PC-9 (cell line): ENCODE data around the gene ADAMTSL3. TPM values are rescaled to one million over a fixed set of nuclear protein-coding genes. Genes with fewer than 3 reads are reported as not detected.
"Not testable (repeated sequence)": the region's sequence is repeated elsewhere in the genome, so short reads cannot be mapped to it uniquely, and the experiment has no call there.

Experiments
- BruUV-seq: library from RNA; stranded (reverse); fragments of 400-500 nt; replicated peaks from 2 replicates; lab custom pipeline; 2021; lab: Mats Ljungman, UMichigan
- CTCF ChIA-PET: fragments of 300-600 bp; sonication (Branson Sonifier 250); formaldehyde crosslinking; loops from one replicate; lab custom pipeline; 2022; ENCODE audit warnings: antibody characterized with exemption; lab: Charles Lee
- POLR2A ChIA-PET: fragments of 300-600 bp; sonication (Branson Sonifier 250); formaldehyde crosslinking; loops from one replicate; lab custom pipeline; 2022; ENCODE audit warnings: antibody characterized with exemption; ENCODE audit not compliant: unreplicated experiment; lab: Charles Lee
- DNase-seq, 2 experiments: peaks; one replicate each; pipeline versions ENCODE4 v3.0.0 to v3.0.0-alpha.2; 2015 to 2022; ENCODE audit warnings: mixed read lengths in 1 of 2
- H2AFZ ChIP-seq: fragments of 200-600 bp; sonication (generic); 2 replicates; pipeline ENCODE4 v1.8.1; 2017; ENCODE audit warnings: antibody characterized with exemption
- H3F3A ChIP-seq: fragments of 200-600 bp; sonication (generic); 2 replicates; pipeline ENCODE4 v1.8.1; 2017; ENCODE audit warnings: antibody characterized with exemption, mild to moderate bottlenecking, low read depth; ENCODE audit not compliant: insufficient read depth
- H3K27ac ChIP-seq: fragments of 200-600 bp; sonication (generic); 2 replicates; pipeline ENCODE4 v1.6.1; 2016; ENCODE audit warnings: mixed run types
- H3K27me3 ChIP-seq: fragments of 200-600 bp; sonication (generic); 2 replicates; pipeline ENCODE4 v1.6.1; 2016; ENCODE audit warnings: low read depth, mixed run types; ENCODE audit not compliant: insufficient read depth
- H3K36me3 ChIP-seq: fragments of 200-600 bp; sonication (generic); 2 replicates; pipeline ENCODE4 v1.6.1; 2016; ENCODE audit warnings: low read depth, mixed run types
- H3K4me1 ChIP-seq: fragments of 200-600 bp; sonication (generic); replicated peaks from 2 replicates; pipeline ENCODE4 v1.6.1; 2016; ENCODE audit warnings: mixed run types; ENCODE audit not compliant: insufficient read depth
- H3K4me2 ChIP-seq: fragments of 200-600 bp; sonication (generic); 2 replicates; pipeline ENCODE4 v1.6.1; 2017; ENCODE audit warnings: mixed run types
- H3K4me3 ChIP-seq: fragments of 200-600 bp; sonication (generic); 2 replicates; pipeline ENCODE4 v1.6.1; 2016; ENCODE audit warnings: mixed run types
- H3K79me2 ChIP-seq: fragments of 200-600 bp; sonication (generic); 2 replicates; pipeline ENCODE4 v1.6.1; 2017; ENCODE audit warnings: low read depth, mixed run types
- H3K9me2 ChIP-seq: fragments of 200-600 bp; sonication (generic); 2 replicates; pipeline ENCODE4 v1.8.1; 2017; ENCODE audit warnings: mild to moderate bottlenecking; ENCODE audit not compliant: insufficient read depth
- H3K9me3 ChIP-seq: fragments of 200-600 bp; sonication (generic); 2 replicates; pipeline ENCODE4 v1.8.1; 2016; ENCODE audit warnings: low read depth; ENCODE audit not compliant: insufficient read depth
- H4K20me1 ChIP-seq: fragments of 200-600 bp; sonication (generic); 2 replicates; pipeline ENCODE4 v1.8.1; 2017; ENCODE audit not compliant: insufficient read depth
- CTCF ChIP-seq: fragments of 200-600 bp; sonication (generic); conservative IDR thresholded peaks from 2 replicates; pipeline ENCODE4 v1.6.1; 2017; ENCODE audit warnings: mixed run types, antibody characterized with exemption, mild to moderate bottlenecking, moderate library complexity
- EZH2 ChIP-seq: fragments of 200-600 bp; sonication (generic); IDR thresholded peaks from 2 replicates; pipeline ENCODE4 v1.8.0; 2017; ENCODE audit warnings: antibody characterized with exemption, low read depth
- intact Hi-C: fragments of 100-400 bp; cut with micrococcal nuclease; formaldehyde crosslinking; loops from one replicate; pipeline ENCODE4 v1.10.0; 2022; ENCODE audit not compliant: unreplicated experiment
- total RNA-seq: library from RNA; stranded (reverse); gene quantifications from 2 replicates; pipeline ENCODE4 v1.2.3, GENCODE V29; 2021

The ADAMTSL3 gene
- total RNA-seq, 1 experiment from 2014 or later, result 5.0 TPM

DNA sequence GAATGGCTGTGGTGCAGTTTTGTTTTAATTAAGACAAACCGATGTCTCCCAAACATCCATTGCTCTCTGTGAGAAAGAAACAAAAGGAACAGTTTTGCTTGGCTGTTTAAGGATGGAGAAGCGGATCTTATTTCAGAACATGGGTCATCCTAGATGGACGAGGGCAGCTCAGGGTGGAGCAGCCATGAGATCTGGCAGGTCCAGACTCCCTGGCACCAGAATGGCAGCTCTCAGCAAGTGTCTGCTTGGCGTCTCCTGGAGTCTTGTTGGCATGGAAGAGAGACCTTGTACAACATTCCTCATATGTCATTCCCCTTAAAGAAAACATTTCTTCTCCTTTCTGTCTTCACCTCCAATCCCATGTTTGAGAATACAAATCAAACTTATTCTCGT, 93.8 kb downstream of the ADAMTSL3 start:
- no peak overlapping the region for H3K27ac ChIP-seq
- TF ChIP-seq CTCF (no peak), EZH2 (no peak)
- H3K27me3 ChIP-seq, result no peaks in the 10 kb centered on the region
- peak overlapping the region; percentile 59; the same call in 1 of the 2 replicates for H3K4me2 ChIP-seq
- H3K79me2 ChIP-seq, result no peaks in the 10 kb centered on the region
- H3K4me1 ChIP-seq, result peaks cover 5% of the 10 kb centered on the region; the same call in 1 of the 2 replicates
- no peaks in the 10 kb centered on the region for H3K36me3 ChIP-seq
- intact Hi-C loops, result loop anchor here (1.0 to 10.0 kb wide), 4 partner anchors 93 to 500 kb away; partner anchors contain the start of gene ADAMTSL3
- no TSS peak for BruUV-seq
- H3K9me3 ChIP-seq, result no peaks in the 10 kb centered on the region; the same call in 1 of the 2 replicates
- H3F3A ChIP-seq, result no peaks in the 10 kb centered on the region
- H3K4me3 ChIP-seq, result no peak overlapping the region
- POLR2A ChIA-PET, result no interaction called here
- CTCF ChIA-PET, result no interaction called here
- H2AFZ ChIP-seq, result 0 out of 2 replicates have a peak overlapping the region, but pooled peaks have one; percentile 61
- no peaks in the 10 kb centered on the region for H4K20me1 ChIP-seq
- no peak for DNase-seq
- no peaks in the 10 kb centered on the region for H3K9me2 ChIP-seq

DNA sequence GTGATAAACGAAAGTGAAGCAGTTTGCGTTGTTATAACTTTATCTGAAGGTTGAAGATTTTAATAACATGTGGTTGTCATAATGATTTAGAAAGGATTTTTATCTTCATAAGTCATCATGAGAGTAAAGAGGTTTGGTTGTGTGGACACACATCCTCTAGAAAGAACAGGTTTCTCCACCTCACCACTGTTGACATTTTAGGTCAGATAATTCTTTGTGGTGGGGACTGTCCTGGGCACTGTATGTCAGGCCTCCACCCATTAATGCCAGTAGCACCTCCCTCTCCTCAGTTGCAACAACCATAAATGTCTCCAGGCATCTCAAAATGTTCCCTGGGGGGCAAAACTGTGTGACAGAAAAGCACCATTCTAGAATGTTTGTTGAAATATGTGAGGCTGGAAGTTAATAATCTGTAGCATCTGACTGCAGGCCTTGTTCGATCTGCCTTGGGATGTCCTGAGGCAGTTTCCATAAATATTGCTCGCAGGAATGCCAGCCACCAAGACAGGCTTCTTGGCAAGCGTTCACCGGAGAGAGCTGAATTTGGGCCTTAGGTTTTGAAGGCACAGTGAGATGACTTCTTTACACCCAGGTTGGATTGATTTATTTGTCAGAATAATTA, 100.1 kb downstream of the ADAMTSL3 start:
- peaks cover 18% of the 10 kb centered on the region for H3K4me1 ChIP-seq
- no peak overlapping the region for H2AFZ ChIP-seq
- H3K9me3 ChIP-seq, result no peaks in the 10 kb centered on the region
- H3F3A ChIP-seq, result 0 out of 2 replicates have a peak, but pooled peaks cover 7% of the 10 kb centered on the region
- no TSS peak for BruUV-seq
- ChIA-PET CTCF (no interaction called here), POLR2A (no interaction called here)
- H3K4me2 ChIP-seq, result peak overlapping the region; percentile 17
- peak; percentile 41 to 65 for DNase-seq
- intact Hi-C loops, result no loop called here
- H3K36me3 ChIP-seq, result no peaks in the 10 kb centered on the region
- H3K27ac ChIP-seq, result no peak overlapping the region
- no peaks in the 10 kb centered on the region for H3K27me3 ChIP-seq
- TF ChIP-seq CTCF (no peak), EZH2 (no peak)
- no peaks in the 10 kb centered on the region for H3K79me2 ChIP-seq
- no peaks in the 10 kb centered on the region for H4K20me1 ChIP-seq
- no peaks in the 10 kb centered on the region for H3K9me2 ChIP-seq
- H3K4me3 ChIP-seq, result no peak overlapping the region

DNA sequence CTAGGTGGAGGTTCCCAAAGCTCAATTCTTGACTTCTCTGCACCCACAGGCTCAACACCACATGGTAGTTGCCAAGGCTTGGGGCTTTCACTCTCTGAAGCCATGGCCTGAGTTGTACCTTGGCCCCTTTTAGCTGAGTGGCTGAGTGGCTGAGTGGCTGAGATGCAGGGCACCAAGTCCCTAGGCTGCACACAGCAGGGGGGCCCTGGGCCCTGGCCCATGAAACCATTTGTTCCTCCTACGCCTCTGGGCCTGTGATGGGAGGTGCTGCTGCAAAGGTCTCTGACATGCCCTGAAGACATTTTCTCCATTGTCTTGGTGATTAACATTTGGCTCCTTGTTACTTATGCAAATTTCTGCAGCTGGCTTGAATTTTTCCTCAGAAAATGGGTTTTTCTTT, 103.4 kb downstream of the ADAMTSL3 start:
- intact Hi-C loops, H3K4me3 ChIP-seq, H3K9me3 ChIP-seq, H3K27ac ChIP-seq, H3K27me3 ChIP-seq, H3K4me2 ChIP-seq, DNase-seq, H3K36me3 ChIP-seq, BruUV-seq, H3K79me2 ChIP-seq, H3F3A ChIP-seq, CTCF ChIA-PET, H2AFZ ChIP-seq, POLR2A ChIA-PET, H4K20me1 ChIP-seq, H3K9me2 ChIP-seq: not testable (repeated sequence)
- H3K4me1 ChIP-seq, result peaks cover 18% of the 10 kb centered on the region

- Histone ChIP-seq H3F3A (no peaks in the 10 kb centered on the region), H3K4me3 (no peak overlapping the region), H3K27me3 (no peaks in the 10 kb centered on the region), H2AFZ (no peak overlapping the region), H3K79me2 (no peaks in the 10 kb centered on the region), H3K36me3 (no peaks in the 10 kb centered on the region), H3K9me2 (no peaks in the 10 kb centered on the region; the same call in 1 of the 2 replicates), H4K20me1 (no peaks in the 10 kb centered on the region), H3K27ac (no peak overlapping the region), H3K9me3 (peaks cover 3% of the 10 kb centered on the region; the same call in 1 of the 2 replicates), H3K4me1 (no peaks in the 10 kb centered on the region), H3K4me2 (no peak overlapping the region)
- no TSS peak for BruUV-seq
- ChIA-PET CTCF (no interaction called here), POLR2A (no interaction called here)
- no peak for TF ChIP-seq CTCF
- TF ChIP-seq EZH2, result no peak
- intact Hi-C loops, result no loop called here
- no peak for DNase-seq
These were observed 108.4 kb downstream of the ADAMTSL3 start for GRCh38 chr15:83762367-83762766.
